ENCODE results near the gene HAX1. TPM values are rescaled to one million over a fixed set of nuclear protein-coding genes. Genes with fewer than 3 reads are reported as not detected.

Gene HAX1
- polyA plus RNA-seq, 1 of the 3 experiments (the other 2 are of a cell fraction), result 74.1 TPM

DNA sequence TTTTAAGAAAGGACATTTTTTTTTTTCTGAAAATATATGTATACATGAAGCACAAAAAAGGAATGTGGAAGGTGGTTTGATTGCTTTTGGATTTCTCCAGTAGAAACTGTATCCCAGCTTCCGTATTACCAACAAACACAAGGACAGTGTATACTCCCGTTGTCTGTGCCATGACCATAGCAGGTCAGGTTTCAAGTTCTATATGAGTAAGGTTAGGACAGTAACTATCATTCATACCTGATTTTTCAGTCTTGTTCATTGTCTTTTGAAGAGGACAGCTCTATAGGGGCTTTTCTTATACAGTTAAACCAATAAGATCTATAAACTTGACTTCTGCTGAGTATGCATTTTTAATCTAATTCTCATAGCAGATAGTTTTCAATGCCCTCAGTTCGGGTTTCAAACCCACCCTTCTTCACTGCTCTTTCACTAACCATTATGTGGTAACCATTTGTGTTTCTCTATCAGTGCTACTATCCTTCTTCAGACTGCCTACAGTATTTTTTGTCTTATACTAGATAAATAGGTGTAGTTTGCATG lies 32.1 kb upstream of the HAX1 start:
- no peak overlapping the region for H3K27ac ChIP-seq (ENCODE audit: low read depth in 2 of 2, low read length in 1 of 2)
- H3K4me1 ChIP-seq (ENCODE audit: control insufficient read depth in 1 of 2, insufficient read depth in 2 of 2, low read depth in 1 of 2, low read length in 1 of 2), result no peaks in the 10 kb centered on the region
- H3K79me2 ChIP-seq (ENCODE audit: insufficient read depth), result peaks cover 73% of the 10 kb centered on the region
- no peak overlapping the region for H3K9ac ChIP-seq
- ChIA-PET CTCF (interaction anchor here (1.7 kb wide), 1 partner anchor 15 kb away, joined by 4 read pairs; no protein-coding TSS in a partner anchor), POLR2A (no interaction called here)
- 76% methylated on average over 3 of the region's 3 CpGs for WGBS (ENCODE audit: low lambda C conversion rate)
- H3K4me3 ChIP-seq (ENCODE audit: low read depth in 2 of 2, low read length in 1 of 2), result no peak overlapping the region
- H2AFZ ChIP-seq (ENCODE audit: low read depth), result no peak overlapping the region
- no peaks in the 10 kb centered on the region for H3K27me3 ChIP-seq (ENCODE audit: insufficient read depth)
- no peaks in the 10 kb centered on the region for H3K9me3 ChIP-seq
- peaks cover 17% of the 10 kb centered on the region for H3F3A ChIP-seq (replicated peaks; ENCODE audit: insufficient read depth)
- TF ChIP-seq SMC3 (IDR thresholded peaks at IDR 0.05; ENCODE audit: low read depth, low read length) (no peak), FOSL2 (IDR thresholded peaks at IDR 0.05; ENCODE audit: borderline replicate concordance, low read depth) (no peak), YY1 (IDR thresholded peaks at IDR 0.05; ENCODE audit: low read depth) (no peak), TCF12 (IDR thresholded peaks at IDR 0.05) (no peak), MXI1 (IDR thresholded peaks at IDR 0.05; ENCODE audit: low read depth, low read length) (no peak), MEF2A (IDR thresholded peaks at IDR 0.05; ENCODE audit: borderline replicate concordance, low read depth) (no peak), NRF1 (IDR thresholded peaks at IDR 0.05; ENCODE audit: low read depth, low read length) (no peak), NFIC (IDR thresholded peaks at IDR 0.05; ENCODE audit: borderline replicate concordance) (no peak), POLR2AphosphoS5 (IDR thresholded peaks at IDR 0.05; ENCODE audit: low read depth, low read length) (no peak), ELF1 (IDR thresholded peaks at IDR 0.05) (no peak), GATA2 (CRISPR knock-in tag; IDR thresholded peaks at IDR 0.05) (no peak), SIN3A (IDR thresholded peaks at IDR 0.05; ENCODE audit: borderline replicate concordance, low read depth, low read length) (no peak)
- TF ChIP-seq, protein P1, sequence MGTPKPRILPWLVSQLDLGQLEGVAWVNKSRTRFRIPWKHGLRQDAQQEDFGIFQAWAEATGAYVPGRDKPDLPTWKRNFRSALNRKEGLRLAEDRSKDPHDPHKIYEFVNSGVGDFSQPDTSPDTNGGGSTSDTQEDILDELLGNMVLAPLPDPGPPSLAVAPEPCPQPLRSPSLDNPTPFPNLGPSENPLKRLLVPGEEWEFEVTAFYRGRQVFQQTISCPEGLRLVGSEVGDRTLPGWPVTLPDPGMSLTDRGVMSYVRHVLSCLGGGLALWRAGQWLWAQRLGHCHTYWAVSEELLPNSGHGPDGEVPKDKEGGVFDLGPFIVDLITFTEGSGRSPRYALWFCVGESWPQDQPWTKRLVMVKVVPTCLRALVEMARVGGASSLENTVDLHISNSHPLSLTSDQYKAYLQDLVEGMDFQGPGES (IDR thresholded peaks at IDR 0.05; ENCODE audit: low read depth, low read length), result no peak
- TF ChIP-seq, protein P2, sequence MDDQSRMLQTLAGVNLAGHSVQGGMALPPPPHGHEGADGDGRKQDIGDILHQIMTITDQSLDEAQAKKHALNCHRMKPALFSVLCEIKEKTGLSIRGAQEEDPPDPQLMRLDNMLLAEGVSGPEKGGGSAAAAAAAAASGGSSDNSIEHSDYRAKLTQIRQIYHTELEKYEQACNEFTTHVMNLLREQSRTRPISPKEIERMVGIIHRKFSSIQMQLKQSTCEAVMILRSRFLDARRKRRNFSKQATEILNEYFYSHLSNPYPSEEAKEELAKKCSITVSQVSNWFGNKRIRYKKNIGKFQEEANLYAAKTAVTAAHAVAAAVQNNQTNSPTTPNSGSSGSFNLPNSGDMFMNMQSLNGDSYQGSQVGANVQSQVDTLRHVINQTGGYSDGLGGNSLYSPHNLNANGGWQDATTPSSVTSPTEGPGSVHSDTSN (IDR thresholded peaks at IDR 0.05), result no peak
- TF ChIP-seq, protein P3, sequence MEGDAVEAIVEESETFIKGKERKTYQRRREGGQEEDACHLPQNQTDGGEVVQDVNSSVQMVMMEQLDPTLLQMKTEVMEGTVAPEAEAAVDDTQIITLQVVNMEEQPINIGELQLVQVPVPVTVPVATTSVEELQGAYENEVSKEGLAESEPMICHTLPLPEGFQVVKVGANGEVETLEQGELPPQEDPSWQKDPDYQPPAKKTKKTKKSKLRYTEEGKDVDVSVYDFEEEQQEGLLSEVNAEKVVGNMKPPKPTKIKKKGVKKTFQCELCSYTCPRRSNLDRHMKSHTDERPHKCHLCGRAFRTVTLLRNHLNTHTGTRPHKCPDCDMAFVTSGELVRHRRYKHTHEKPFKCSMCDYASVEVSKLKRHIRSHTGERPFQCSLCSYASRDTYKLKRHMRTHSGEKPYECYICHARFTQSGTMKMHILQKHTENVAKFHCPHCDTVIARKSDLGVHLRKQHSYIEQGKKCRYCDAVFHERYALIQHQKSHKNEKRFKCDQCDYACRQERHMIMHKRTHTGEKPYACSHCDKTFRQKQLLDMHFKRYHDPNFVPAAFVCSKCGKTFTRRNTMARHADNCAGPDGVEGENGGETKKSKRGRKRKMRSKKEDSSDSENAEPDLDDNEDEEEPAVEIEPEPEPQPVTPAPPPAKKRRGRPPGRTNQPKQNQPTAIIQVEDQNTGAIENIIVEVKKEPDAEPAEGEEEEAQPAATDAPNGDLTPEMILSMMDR (IDR thresholded peaks at IDR 0.05), result no peak
- TF ChIP-seq, protein P4, sequence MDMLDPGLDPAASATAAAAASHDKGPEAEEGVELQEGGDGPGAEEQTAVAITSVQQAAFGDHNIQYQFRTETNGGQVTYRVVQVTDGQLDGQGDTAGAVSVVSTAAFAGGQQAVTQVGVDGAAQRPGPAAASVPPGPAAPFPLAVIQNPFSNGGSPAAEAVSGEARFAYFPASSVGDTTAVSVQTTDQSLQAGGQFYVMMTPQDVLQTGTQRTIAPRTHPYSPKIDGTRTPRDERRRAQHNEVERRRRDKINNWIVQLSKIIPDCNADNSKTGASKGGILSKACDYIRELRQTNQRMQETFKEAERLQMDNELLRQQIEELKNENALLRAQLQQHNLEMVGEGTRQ (IDR thresholded peaks at IDR 0.05; ENCODE audit: borderline replicate concordance, low read depth, low read length), result no peak
- TF ChIP-seq, protein P5, sequence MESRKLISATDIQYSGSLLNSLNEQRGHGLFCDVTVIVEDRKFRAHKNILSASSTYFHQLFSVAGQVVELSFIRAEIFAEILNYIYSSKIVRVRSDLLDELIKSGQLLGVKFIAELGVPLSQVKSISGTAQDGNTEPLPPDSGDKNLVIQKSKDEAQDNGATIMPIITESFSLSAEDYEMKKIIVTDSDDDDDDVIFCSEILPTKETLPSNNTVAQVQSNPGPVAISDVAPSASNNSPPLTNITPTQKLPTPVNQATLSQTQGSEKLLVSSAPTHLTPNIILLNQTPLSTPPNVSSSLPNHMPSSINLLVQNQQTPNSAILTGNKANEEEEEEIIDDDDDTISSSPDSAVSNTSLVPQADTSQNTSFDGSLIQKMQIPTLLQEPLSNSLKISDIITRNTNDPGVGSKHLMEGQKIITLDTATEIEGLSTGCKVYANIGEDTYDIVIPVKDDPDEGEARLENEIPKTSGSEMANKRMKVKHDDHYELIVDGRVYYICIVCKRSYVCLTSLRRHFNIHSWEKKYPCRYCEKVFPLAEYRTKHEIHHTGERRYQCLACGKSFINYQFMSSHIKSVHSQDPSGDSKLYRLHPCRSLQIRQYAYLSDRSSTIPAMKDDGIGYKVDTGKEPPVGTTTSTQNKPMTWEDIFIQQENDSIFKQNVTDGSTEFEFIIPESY (IDR thresholded peaks at IDR 0.05; ENCODE audit: borderline replicate concordance, low read depth), result no peak
- no peak overlapping the region for H3K4me2 ChIP-seq
- no peaks in the 10 kb centered on the region for H3K9me2 ChIP-seq
- H4K20me1 ChIP-seq (ENCODE audit: insufficient read depth), result peaks cover 30% of the 10 kb centered on the region; the same call in 1 of the 2 replicates
- no peak for DNase-seq
- H3K36me3 ChIP-seq (replicated peaks in 1 of 2; ENCODE audit: control insufficient read depth in 1 of 2, insufficient read depth in 2 of 2, low read length in 1 of 2), result peaks cover 89 to 94% of the 10 kb centered on the region in 2 experiments

All from SK-N-SH (cell line).